ENCODE results near the gene MAS1.

DNA sequence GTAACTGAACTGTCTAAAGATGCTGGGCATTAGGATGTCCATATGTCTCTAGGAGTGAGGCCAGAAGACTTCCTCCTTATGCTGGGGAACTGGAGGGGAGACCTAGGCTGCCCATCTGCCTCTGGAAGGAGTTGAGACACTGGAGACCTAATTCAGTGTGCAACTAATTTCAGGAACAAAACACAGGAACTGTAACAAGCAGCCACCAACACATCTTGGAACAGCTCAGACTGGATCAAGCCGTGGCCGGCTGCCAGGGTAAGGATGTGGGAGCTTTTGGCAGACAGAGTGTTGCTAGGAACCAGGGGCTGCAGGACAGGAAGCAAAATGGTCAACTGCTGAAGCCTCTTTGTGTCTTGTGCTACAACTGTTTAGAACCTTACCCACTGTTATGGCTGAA, 16.4 kb upstream of the MAS1 start:
- TF ChIP-seq, protein P1, sequence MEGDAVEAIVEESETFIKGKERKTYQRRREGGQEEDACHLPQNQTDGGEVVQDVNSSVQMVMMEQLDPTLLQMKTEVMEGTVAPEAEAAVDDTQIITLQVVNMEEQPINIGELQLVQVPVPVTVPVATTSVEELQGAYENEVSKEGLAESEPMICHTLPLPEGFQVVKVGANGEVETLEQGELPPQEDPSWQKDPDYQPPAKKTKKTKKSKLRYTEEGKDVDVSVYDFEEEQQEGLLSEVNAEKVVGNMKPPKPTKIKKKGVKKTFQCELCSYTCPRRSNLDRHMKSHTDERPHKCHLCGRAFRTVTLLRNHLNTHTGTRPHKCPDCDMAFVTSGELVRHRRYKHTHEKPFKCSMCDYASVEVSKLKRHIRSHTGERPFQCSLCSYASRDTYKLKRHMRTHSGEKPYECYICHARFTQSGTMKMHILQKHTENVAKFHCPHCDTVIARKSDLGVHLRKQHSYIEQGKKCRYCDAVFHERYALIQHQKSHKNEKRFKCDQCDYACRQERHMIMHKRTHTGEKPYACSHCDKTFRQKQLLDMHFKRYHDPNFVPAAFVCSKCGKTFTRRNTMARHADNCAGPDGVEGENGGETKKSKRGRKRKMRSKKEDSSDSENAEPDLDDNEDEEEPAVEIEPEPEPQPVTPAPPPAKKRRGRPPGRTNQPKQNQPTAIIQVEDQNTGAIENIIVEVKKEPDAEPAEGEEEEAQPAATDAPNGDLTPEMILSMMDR (IDR thresholded peaks at IDR 0.05; ENCODE audit: extremely low read depth in 1 of 2, insufficient read depth in 1 of 2, low read depth in 1 of 2, low read length in 2 of 2), result no peak
- TF ChIP-seq POLR2AphosphoS5 (IDR thresholded peaks at IDR 0.05; ENCODE audit: insufficient read depth, low read depth, low read length), result no peak
